GM21723 (cell line): ENCODE data around the gene CDH26.
A peak's percentile ranks its signal among the peaks of the same experiment; 100 is the strongest.
"Not testable (repeated sequence)": the region's sequence is repeated elsewhere in the genome, so short reads cannot be mapped to it uniquely, and the experiment has no call there.

Source experiments
- ATAC-seq: cut with Tn5 transposase; IDR thresholded peaks from one replicate; pipeline ENCODE4 v1.9.1; 2021; ENCODE audit warnings: mild to moderate bottlenecking, moderate library complexity; ENCODE audit not compliant: unreplicated experiment

CDH26 gene

DNA sequence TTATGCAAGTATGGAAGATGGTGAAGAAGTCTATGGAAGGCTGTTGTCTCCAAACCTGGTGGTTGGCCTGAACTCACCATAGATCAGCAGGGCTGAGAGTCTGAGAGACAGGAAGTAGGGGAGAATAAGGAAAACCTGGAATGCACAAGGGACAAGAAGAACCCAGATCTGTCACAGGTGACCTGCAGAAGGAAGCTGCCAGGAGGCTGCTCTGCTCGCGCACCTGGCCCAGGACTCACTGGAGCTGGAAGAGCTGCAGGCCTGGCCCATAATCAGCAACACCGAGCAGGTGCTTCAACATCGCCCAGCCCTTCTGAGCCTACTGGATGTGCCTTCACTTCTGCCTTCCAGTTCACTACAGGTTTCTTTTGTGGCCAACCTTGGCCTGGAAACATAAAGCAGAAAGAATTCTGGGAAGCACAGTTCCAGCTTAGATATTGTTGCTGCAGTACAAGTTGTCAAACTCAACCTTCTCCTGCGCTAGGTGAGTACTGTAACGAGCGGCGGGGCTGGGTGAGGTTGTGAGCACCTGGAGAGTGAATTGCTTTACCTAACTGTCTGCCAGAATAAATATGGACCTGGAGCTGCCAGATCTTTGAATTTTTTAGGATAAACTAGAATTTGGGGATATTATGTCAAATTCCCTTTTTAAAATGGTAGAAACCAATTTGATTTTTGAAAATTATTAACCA, 82.4 kb downstream of the CDH26 start:
- no peak for ATAC-seq

DNA sequence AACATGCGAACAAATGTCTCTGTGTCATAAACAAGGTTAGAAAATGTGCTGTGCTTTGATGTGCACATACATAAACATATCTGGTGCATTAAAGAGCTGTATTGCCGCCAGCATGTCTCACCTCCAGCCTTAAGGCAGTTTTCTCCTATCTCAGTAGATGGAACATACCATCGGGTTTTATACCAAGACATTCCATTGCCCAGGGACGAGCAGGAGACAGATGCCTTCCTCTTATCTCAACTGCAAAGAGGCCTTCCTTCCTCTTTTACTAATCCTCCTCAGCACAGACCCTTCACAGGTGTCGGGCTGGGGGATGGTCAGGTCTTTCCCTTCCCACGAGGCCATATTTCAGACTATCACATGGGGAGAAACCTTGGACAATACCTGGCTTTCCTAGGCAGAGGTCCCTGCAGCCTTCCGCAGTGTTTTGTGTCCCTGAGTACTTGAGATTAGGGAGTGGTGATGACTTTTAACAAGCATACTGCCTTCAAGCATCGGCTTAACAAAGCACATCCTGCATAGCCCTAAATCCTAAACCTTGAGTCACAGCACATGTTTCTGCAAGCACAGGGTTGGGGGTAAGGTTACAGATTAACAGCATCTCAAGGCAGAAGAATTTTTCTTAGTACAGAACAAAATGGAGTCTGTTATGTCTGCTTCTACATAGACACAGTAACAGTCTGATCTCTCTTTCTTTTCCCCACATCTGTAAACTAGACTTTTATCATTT, 83.4 kb downstream of the CDH26 start:
- ATAC-seq = not testable (repeated sequence)

DNA sequence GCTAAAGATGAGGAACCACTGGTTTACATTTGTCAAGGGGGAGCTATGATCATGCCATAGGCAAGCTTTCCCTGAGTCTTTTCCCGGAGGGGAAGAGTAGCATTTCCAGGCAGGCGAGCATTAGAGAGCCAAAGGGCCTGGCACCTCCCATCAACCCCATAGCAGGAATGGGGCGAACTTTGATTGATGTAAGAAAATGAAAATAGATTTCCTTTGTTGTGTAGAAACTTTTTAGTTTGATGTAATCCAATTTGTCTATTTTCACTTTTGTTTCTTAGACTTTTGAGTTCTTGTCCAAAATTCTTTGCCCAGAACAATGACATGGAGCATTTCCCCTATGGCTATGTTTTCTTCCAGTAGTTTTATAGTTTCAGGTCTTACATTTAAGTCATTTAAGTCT, 85.2 kb downstream of the CDH26 start:
- ATAC-seq = no peak

DNA sequence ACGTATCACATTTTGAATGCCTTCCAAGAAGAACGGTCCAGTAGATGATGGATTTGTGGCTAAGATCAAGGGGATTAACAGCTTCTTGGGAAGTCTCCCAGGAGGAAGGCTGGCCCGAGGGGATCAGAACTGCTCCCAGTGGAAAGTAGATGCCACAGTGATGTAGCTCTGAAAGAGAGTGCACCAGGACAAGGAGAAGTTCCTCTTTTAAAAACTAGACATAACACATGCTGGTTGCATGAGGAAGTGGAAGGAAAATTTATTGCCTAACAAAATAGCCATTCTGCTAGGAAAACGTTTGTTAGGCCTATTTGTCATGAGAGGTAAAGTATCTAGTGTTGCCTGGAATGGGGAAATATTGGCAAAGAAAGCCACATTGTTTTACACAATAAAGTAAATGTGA, 87.8 kb downstream of the CDH26 start:
- no peak for ATAC-seq

DNA sequence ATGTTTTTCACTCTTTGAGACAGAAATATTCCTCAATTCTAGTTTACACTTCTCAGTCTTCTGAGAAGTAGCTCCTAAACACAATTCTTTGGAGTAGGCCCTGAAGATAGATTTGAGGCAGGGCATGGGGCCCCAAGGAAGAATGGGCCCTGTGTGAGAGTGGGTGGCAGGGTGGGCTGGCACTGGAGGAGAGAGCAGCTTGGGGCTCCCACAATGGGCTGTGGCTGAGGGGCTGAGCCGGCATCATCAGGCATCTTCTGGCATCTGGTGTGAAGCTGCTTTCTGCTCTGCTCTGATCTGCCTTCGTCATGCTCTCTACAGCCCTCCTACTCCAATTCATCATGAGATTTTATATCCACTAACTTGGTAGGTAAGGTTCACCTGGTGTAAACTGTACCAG, 88.2 kb downstream of the CDH26 start:
- no peak for ATAC-seq

DNA sequence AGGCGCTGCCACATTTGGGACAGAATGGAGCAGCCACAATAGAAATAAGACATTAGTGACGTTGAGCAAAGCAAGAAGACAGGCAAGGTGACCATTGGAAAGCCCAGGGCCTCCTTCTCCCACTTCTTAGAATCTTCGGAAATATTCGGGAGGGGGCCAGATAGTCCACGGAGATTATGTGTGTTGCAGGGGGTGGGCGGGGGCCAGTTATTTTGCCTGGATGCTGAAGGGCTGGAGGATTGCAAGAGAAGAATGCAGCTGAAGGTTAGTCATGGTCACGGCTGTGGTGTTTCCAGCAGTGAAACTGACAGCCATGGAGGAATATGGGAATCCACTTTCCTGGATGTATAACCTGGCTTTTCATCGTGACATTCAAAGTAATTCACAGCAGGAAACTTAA, 88.6 kb downstream of the CDH26 start:
- ATAC-seq = no peak

DNA sequence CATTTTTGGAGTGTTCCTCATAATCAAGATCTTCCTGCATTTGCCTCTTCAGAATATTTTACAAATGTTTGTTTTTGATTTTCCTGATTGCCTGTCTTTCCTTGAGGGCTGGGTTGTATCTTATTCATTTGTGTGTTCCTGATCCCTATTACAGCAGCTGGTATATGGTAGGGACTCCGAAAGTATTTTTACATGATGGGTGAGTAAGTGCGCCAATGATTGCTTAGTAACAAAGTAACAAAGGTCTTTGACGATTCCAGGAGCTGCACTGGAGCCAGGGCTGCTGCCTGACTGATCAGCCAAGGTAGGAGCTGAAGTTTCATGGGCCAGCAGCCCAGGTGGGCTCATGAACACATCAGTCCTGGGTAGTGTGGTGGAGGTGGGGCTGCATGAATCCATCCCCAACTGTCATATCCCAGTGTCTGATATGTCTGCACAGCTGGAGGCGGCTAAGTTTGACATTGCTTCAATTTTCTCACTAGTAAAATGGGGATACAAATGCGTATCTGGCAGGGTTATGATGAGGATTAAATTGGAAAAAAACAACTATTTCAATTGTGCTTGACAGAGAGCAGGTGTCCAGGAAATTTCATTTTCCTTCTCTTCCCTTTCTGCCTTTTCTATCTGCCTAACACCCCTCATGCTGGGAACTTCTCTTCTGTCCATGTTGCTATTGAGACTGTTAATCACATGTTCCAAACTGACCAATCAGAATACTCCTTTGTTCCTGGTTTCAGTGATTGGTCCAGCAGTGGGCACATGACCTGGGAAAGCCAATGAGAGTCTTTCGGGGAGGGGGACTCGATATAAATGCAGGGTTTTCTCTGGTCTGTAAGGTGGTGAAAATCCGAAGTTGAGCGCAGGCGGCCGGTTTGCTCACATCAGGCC, 90.7 kb downstream of the CDH26 start:
- no peak for ATAC-seq

DNA sequence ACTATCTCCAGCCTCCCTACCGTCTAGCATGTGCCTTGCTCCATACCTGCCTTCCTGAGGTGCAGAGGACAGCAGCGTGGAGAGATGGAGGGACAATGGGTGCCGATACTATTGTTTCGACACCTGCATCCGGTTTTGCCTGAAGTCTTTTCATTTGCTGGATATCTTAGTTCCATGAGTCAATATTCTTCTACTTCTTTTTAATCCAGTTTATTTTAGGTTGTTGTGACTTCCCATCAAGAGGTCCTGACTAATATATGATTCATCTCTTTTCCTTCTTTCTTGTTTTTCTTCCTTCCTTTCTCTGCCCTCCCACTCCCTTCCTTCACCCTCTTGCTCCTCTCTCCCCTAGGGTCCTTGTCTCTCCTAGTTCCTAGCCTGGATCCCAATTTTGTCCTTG, 91.4 kb downstream of the CDH26 start:
- no peak for ATAC-seq

DNA sequence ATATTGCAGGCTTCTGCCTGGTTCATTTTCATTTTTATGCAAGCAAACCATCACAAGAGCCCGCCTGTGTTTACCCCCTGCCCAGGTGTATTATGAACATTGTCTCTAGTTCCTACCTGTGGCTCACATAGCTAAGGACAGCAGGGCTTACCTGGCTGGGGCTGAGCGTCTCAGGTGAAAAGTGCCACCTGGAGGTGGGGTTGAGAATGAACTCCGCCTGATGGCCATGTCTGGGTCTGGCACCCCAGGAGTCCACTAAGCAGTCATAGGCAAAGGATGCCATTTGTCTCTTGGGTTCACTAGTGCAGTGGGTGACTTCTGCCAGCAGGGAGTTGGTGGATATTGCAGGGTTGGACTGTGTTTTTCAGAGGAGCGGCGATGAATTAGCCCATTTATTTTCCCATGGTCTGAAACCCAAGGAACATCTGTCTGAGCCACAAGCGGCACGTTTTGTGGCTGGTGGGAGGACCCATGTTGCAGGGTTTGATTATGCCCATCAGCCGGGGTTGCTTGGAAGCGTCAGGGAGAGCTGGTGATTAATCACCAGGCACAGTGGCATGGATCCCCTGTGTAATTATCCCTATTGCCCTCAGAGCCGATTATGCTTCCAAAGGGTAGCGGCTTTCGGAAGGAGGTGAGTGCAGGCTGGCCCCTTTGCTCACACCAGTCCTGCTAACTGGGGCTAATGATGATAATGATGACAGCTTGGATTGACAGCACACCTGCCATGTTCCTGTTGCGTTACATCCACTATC, 92.1 kb downstream of the CDH26 start:
- ATAC-seq = no peak

DNA sequence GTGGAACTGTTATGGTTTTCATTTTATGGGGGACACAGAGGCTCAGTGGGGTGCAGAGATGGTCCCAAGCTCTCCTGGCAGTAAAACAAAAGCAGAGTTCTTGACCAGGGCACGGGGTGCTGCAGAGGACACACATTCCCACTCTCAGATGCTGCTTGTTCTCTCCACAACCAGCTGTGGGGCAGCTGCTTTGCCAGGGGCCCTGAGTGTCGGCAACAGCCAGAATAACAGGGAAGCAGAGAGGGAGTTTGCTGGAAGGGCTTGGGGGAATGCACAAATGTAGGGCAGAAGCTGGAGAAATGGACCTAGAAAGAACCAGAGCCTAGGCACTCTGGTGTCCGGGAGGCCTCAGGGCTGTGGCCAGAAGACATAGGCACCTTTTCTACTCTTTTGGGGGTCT, 93.7 kb downstream of the CDH26 start:
- ATAC-seq = no peak

DNA sequence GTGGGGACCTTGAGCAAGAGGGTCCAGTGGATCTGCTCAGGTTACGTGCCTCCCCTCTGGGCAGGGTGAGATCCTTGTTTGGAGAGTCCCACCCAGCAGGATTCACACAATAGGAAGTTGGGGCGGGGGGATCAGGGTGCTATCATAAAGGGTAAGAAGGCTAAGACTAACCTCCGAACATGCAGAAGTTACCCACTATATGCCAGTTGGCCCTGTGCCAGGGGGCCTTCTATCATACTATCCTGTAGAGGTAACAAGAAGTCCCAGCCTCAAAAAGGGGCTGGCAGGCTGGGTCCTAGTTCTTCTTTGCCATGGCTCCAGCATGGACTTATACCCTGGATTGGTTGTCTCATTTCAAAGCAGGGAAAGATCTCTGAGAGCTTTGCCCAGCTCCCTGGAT, 94.1 kb downstream of the CDH26 start:
- no peak for ATAC-seq

DNA sequence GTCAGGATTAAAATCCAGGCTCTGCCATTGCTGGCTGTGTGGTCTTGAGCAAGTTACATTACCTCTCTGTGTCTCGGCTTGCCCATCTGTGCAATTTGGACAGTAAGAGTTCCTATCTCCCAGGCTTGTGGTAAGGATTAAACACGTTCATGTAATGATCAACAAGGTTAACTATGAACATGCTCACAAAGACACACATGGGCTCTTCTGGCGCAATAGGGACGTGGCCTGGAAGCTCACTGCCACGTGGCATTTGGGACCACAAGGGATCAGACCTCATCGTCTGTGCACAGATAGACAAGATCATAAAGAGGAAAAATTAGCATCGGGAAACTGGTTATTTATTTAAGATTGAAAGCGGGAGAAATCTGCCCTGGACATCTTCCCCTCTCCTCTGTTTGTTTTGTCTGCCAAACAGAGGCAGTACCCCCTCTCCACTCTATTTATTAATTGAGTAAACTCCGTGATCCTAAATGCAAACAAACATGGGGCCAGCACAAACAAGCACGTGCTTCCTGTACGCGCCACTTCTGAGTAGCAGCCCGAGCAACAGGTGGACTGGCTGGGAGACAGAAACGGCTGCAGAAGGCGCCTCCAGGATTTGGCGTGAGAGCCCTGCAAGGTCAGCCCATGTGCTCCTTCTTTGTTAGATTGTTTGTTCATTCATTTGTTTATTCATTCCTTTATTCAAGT, 95.0 kb downstream of the CDH26 start:
- no peak for ATAC-seq

DNA sequence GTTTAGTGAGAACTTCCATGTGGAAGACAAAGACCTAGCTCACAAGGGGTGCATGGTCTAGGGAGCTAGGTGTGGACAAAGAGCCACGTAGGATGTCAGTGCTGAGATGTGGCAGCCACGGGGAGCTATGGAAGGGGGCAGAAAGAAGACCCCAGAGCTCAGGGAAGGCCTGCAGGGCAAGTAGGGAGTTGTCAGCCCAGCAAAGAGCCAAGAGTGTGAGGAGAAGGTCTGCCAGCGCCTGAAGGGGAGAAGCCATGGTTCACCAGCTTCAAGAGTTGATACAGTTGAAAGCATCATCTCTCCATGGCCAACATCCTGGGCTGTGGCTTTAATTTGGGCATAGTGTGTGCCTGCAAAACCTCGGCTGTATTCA, 95.6 kb downstream of the CDH26 start:
- ATAC-seq = no peak

DNA sequence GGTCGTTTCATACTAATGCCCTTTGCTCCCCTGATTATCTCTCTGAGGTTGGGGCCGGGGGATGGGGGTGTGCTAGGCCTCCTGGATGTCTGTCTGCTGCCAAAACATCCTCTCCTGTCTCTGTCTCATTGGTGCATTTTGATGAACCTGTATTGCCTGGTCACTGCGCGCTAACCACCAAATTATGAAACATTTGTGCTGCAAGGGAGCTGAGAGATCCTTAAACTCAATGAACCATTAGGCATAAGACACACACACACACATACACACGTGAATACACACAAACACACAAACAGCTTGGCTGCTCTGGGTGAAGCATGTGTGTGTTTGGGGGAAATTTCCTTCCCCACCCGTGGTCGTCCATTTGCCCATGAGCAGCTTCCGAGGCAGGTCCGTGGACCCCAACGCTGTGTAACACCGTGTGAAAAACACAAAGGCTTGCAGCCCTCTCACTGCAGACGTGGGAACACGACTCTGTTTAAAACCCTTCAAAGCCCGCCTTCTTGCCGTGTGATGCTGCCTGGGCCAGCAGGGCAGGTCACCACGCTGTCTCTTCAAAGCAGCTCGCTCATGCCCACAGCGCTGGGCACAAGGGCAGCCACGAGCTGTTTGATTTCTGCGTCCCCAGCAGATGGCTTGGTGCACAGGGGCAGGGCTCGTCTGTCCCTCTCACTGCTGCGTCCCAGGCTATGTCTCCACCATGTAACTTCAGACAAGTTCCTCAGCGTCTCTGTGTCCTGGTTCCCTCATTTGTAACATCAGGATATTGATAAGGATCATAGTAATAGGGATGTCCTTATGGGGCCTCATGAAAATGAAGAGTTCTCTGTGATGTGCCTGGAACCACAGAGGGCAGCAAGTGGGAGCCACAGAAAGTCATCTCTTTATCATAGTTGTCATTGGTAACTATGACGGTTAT, 96.8 kb downstream of the CDH26 start:
- ATAC-seq = no peak

DNA sequence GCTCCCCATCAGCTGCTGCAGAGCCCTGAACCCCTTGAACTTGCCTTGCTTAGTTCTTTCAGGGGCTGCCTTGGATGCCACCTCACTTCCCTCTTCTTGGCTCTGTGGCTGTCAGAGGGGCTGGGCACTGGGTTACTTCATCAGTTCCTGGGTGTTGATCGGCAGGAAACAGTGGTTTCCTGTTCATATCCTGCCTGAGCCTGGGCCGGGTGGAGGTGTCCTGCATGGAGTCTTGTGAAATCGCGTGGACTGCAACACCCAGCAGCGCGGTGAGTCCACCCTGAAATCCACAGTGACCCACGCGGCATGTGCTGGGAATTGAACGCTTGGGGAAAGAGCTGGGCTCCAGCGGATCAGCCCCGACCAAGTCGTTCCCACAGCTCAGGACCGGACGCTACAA, 97.5 kb downstream of the CDH26 start:
- no peak for ATAC-seq

DNA sequence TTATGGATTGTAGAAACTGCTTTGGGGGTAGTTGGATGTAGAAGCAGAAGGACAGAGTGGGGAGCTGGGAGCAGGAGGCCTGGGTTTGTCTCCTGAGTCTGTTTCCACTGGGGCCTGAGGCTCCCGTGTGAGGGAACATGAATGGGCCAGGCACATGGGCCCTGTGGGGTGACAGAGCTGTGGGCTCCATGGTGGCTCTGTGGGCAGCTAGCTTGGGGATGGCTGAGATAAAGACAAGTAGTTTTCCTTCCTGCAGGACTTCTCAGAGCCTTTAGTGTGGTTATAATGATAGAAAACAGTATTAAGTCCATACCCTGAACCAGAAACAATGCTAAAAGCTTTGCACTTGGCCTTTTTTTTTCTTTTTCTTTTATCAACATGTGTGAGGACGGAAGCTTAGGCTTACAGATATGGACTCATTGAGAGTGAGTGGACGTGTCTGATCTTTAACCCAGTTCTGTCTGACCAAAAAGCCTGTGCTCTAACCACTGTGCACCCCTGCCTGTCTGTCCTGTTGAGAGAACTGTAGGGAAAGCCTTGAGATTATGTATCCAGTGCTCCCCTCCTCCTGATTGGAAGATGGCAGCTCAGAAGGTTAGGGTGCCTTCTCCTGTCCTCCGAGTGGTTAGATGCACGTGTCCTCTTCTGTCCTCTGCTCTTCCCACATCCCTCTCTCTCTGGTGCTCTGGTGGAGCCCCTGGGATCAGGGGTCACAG, 98.3 kb downstream of the CDH26 start:
- ATAC-seq = no peak

DNA sequence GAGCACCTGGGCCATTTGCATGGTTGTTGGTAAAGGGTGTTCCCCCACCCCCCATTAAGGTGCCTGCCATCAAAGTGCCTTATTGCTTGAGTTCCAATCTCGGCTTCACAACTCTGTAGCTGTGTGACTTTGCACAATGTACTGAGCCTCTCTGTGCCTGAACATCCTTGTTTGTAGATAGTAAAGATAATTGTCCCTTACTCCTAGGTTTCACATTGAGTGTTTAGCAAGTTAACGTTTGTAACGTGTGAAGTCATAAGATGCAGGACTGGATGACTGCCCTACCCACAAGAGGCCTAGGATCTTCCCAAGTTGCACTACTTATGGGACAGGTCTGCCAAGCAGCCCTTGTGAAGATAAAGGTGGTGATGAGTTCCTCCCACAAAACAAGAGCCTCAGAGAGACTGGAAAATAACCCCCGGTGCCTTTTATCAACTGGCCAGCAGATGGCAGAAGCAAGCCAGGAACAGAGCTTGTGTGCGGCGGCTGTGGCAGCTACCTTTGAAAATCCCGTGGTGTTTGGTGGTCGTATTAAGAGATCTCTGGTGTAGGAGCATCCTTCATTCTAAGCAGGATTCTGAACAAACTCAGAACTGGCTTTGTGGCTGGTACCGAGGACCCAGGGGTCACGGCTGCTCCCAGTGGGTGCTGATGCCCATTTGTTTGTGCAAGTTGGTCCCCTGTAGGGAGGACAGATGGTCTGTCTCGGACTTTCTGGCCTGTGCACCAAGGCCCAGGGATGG, 99.1 kb downstream of the CDH26 start:
- peak; percentile 63 for ATAC-seq
